IPS-11a (cell line): ENCODE data around the gene LPIN2.
"Not testable (repeated sequence)": the region's sequence is repeated elsewhere in the genome, so short reads cannot be mapped to it uniquely, and the experiment has no call there.

Source experiments
- H3K4me3 ChIP-seq: one replicate; pipeline ENCODE4 v1.5.1; 2013; ENCODE audit warnings: low read depth, low read length, control low read depth

The LPIN2 gene

GRCh38 chr18:3008541-3008940 is 4.4 kb downstream of the LPIN2 start:
- no peak overlapping the region for H3K4me3 ChIP-seq

GRCh38 chr18:3007491-3007890 is 5.5 kb downstream of the LPIN2 start:
- H3K4me3 ChIP-seq = no peak overlapping the region

- no peak overlapping the region for H3K4me3 ChIP-seq
These were observed 7.5 kb downstream of the LPIN2 start for GRCh38 chr18:3005462-3005861.

- H3K4me3 ChIP-seq = not testable (repeated sequence)
These were observed 9.2 kb downstream of the LPIN2 start for GRCh38 chr18:3003766-3004165.

- H3K4me3 ChIP-seq = no peak overlapping the region
These were observed 10.2 kb downstream of the LPIN2 start for GRCh38 chr18:3002732-3003131.

- H3K4me3 ChIP-seq = no peak overlapping the region
These were observed 14.3 kb downstream of the LPIN2 start for GRCh38 chr18:2998644-2999043.

GRCh38 chr18:2997846-2998564 is 14.9 kb downstream of the LPIN2 start:
- no peak overlapping the region for H3K4me3 ChIP-seq

GRCh38 chr18:2997429-2997828 is 15.5 kb downstream of the LPIN2 start:
- no peak overlapping the region for H3K4me3 ChIP-seq

GRCh38 chr18:2994603-2995432 is 18.1 kb downstream of the LPIN2 start:
- no peak overlapping the region for H3K4me3 ChIP-seq

GRCh38 chr18:2994020-2994589 is 18.8 kb downstream of the LPIN2 start:
- no peak overlapping the region for H3K4me3 ChIP-seq

- H3K4me3 ChIP-seq = no peak overlapping the region
These were observed 19.7 kb downstream of the LPIN2 start for GRCh38 chr18:2992995-2993877.

GRCh38 chr18:2990956-2991640 is 21.8 kb downstream of the LPIN2 start:
- no peak overlapping the region for H3K4me3 ChIP-seq

- H3K4me3 ChIP-seq = no peak overlapping the region
These were observed 24.8 kb downstream of the LPIN2 start for GRCh38 chr18:2987876-2988790.

- no peak overlapping the region for H3K4me3 ChIP-seq
These were observed 26.6 kb downstream of the LPIN2 start for GRCh38 chr18:2986150-2986865.

- no peak overlapping the region for H3K4me3 ChIP-seq
These were observed 27.3 kb downstream of the LPIN2 start for GRCh38 chr18:2985628-2986027.

- no peak overlapping the region for H3K4me3 ChIP-seq
These were observed 28.2 kb downstream of the LPIN2 start for GRCh38 chr18:2984703-2985261.

- no peak overlapping the region for H3K4me3 ChIP-seq
These were observed 28.9 kb downstream of the LPIN2 start for GRCh38 chr18:2984091-2984490.

GRCh38 chr18:2983296-2983695 is 29.6 kb downstream of the LPIN2 start:
- H3K4me3 ChIP-seq = no peak overlapping the region
